ENCODE results near the gene SIGLEC14.
"Not testable (repeated sequence)": the region's sequence is repeated elsewhere in the genome, so short reads cannot be mapped to it uniquely, and the experiment has no call there.

- peak; percentile 54 for TF ChIP-seq CTCF (IDR thresholded peaks at IDR 0.05)
- not testable (repeated sequence) for TF ChIP-seq EZH2 (IDR thresholded peaks at IDR 0.05)
Measured at GRCh38 chr19:51675911-51676565, 29.4 kb upstream of the SIGLEC14 start.
